HG02938 (cell line): Measurements from ENCODE around the gene LRRC27.

Source experiments
- ATAC-seq: cut with Tn5 transposase; IDR thresholded peaks from one replicate; pipeline ENCODE4 v1.9.1; 2021; ENCODE audit warnings: mild to moderate bottlenecking, moderate library complexity; ENCODE audit not compliant: unreplicated experiment

LRRC27 gene

GRCh38 chr10:132410779-132411532, 79.0 kb downstream of the LRRC27 start:
- no peak for ATAC-seq

GRCh38 chr10:132411561-132412253, 79.7 kb downstream of the LRRC27 start:
- no peak for ATAC-seq

GRCh38 chr10:132412316-132413192, 80.6 kb downstream of the LRRC27 start:
- no peak for ATAC-seq

GRCh38 chr10:132413226-132414205, 81.5 kb downstream of the LRRC27 start:
- ATAC-seq = no peak

- ATAC-seq = no peak
These were observed 82.5 kb downstream of the LRRC27 start for GRCh38 chr10:132414402-132415016.

- ATAC-seq = no peak
These were observed 83.3 kb downstream of the LRRC27 start for GRCh38 chr10:132415255-132415654.

GRCh38 chr10:132415956-132416355, 84.0 kb downstream of the LRRC27 start:
- no peak for ATAC-seq

GRCh38 chr10:132416566-132417256, 84.7 kb downstream of the LRRC27 start:
- ATAC-seq = no peak

GRCh38 chr10:132417257-132417910, 85.4 kb downstream of the LRRC27 start:
- no peak for ATAC-seq

GRCh38 chr10:132417957-132418441, 86.0 kb downstream of the LRRC27 start:
- ATAC-seq = no peak

- ATAC-seq = no peak
These were observed 86.8 kb downstream of the LRRC27 start for GRCh38 chr10:132418527-132419416.

GRCh38 chr10:132419538-132420468, 87.8 kb downstream of the LRRC27 start:
- ATAC-seq = no peak

- ATAC-seq = no peak
These were observed 88.5 kb downstream of the LRRC27 start for GRCh38 chr10:132420469-132420980.

GRCh38 chr10:132420981-132421846, 89.2 kb downstream of the LRRC27 start:
- ATAC-seq = no peak
